Measurements from ENCODE around the gene NMT2. TPM values are rescaled to one million over a fixed set of nuclear protein-coding genes. Genes with fewer than 3 reads are reported as not detected.

NMT2 gene
- polyA plus RNA-seq, 3 donors: 0.35 to 1.1 (median 0.36) TPM

GRCh38 chr10:15121707-15122106 is 46.8 kb downstream of the NMT2 start:
- Mint-ChIP-seq H3K4me1 (peaks cover 3% of the 10 kb centered on the region), H3K27me3 (ENCODE audit: low read depth in 3 of 3) (peaks cover 0 to 4% (median 0%) of the 10 kb centered on the region in 3 donors), H3K9me3 (peaks cover 0 to 2% (median 0%) of the 10 kb centered on the region in 7 donors), H3K27ac (no peak overlapping the region), H3K4me3 (no peak overlapping the region), H3K36me3 (peaks cover 0 to 16% of the 10 kb centered on the region in 2 donors)
- H3K4me2 ChIP-seq (replicated peaks; ENCODE audit: extremely low read depth, low read length, poor library complexity, severe bottlenecking): no peak overlapping the region
- intact Hi-C loops (cut with micrococcal nuclease): no loop called here
- H3K4me1 ChIP-seq (ENCODE audit: control insufficient read depth in 1 of 2, insufficient read depth in 2 of 2, low read length in 2 of 2): peaks cover 0 to 4% of the 10 kb centered on the region in 2 donors
- H3K9ac ChIP-seq (ENCODE audit: insufficient read depth, low read length, poor library complexity, severe bottlenecking): no peak overlapping the region
- no peak overlapping the region for H3K27ac ChIP-seq (ENCODE audit: low read depth in 1 of 2, low read length in 2 of 2)
- no peak for DNase-seq
- no peak overlapping the region for H3K4me3 ChIP-seq (replicated peaks in 1 of 3; ENCODE audit: low read depth in 2 of 3, low read length in 3 of 3)
- TF ChIP-seq CTCF (IDR thresholded peaks at IDR 0.05): no peak
- WGBS (ENCODE audit: insufficient coverage): no CpG with 5 or more reads among the region's 1 CpG
- H3K9me3 ChIP-seq (replicated peaks in 1 of 2; ENCODE audit: control insufficient read depth in 1 of 2, insufficient read depth in 1 of 2, low read length in 2 of 2): no peaks in the 10 kb centered on the region
- H3K79me2 ChIP-seq (ENCODE audit: insufficient read depth, low read length): no peaks in the 10 kb centered on the region
- no peaks in the 10 kb centered on the region for H3K27me3 ChIP-seq (ENCODE audit: control insufficient read depth in 2 of 2, insufficient read depth in 2 of 2, low read length in 2 of 2)
- H4K20me1 ChIP-seq (ENCODE audit: insufficient read depth, low read length): no peaks in the 10 kb centered on the region
- H3K36me3 ChIP-seq (replicated peaks in 1 of 2; ENCODE audit: control insufficient read depth in 1 of 2, insufficient read depth in 2 of 2, low read length in 2 of 2): no peaks in the 10 kb centered on the region
- no peak overlapping the region for H2AFZ ChIP-seq (ENCODE audit: insufficient read depth, low read depth, low read length, poor library complexity, severe bottlenecking)

- TF ChIP-seq CTCF (IDR thresholded peaks at IDR 0.05): no peak
Measured at GRCh38 chr10:15120523-15120922, 48.0 kb downstream of the NMT2 start.

More at GRCh38 chr10:15120523-15120922, 48.0 kb downstream of the NMT2 start:
- no peaks in the 10 kb centered on the region for H3K27me3 ChIP-seq (ENCODE audit: control insufficient read depth in 2 of 2, insufficient read depth in 2 of 2, low read length in 2 of 2)
- no peaks in the 10 kb centered on the region for H3K36me3 ChIP-seq (replicated peaks in 1 of 2; ENCODE audit: control insufficient read depth in 1 of 2, insufficient read depth in 2 of 2, low read length in 2 of 2)
- peaks cover 0 to 4% of the 10 kb centered on the region in 2 donors for H3K4me1 ChIP-seq (ENCODE audit: control insufficient read depth in 1 of 2, insufficient read depth in 2 of 2, low read length in 2 of 2)
- no peak overlapping the region for H3K27ac ChIP-seq (ENCODE audit: low read depth in 1 of 2, low read length in 2 of 2)
- 83% methylated on average over 1 of the region's 5 CpGs for WGBS (ENCODE audit: insufficient coverage)
- Mint-ChIP-seq H3K27ac (no peak overlapping the region), H3K9me3 (peaks cover 0 to 3% (median 0%) of the 10 kb centered on the region in 7 donors), H3K4me3 (no peak overlapping the region), H3K27me3 (ENCODE audit: low read depth in 3 of 3) (no peaks in the 10 kb centered on the region), H3K36me3 (peaks cover under 1 to 14% of the 10 kb centered on the region in 2 donors), H3K4me1 (peaks cover 3% of the 10 kb centered on the region)
- no peaks in the 10 kb centered on the region for H3K9me3 ChIP-seq (replicated peaks in 1 of 2; ENCODE audit: control insufficient read depth in 1 of 2, insufficient read depth in 1 of 2, low read length in 2 of 2)
- no peak overlapping the region for H3K4me3 ChIP-seq (replicated peaks in 1 of 3; ENCODE audit: low read depth in 2 of 3, low read length in 3 of 3)
- intact Hi-C loops (cut with micrococcal nuclease): no loop called here
- no peak overlapping the region for H2AFZ ChIP-seq (ENCODE audit: insufficient read depth, low read depth, low read length, poor library complexity, severe bottlenecking)
- no peak overlapping the region for H3K9ac ChIP-seq (ENCODE audit: insufficient read depth, low read length, poor library complexity, severe bottlenecking)
- H3K79me2 ChIP-seq (ENCODE audit: insufficient read depth, low read length): no peaks in the 10 kb centered on the region
- no peak for DNase-seq
- no peaks in the 10 kb centered on the region for H4K20me1 ChIP-seq (ENCODE audit: insufficient read depth, low read length)
- H3K4me2 ChIP-seq (replicated peaks; ENCODE audit: extremely low read depth, low read length, poor library complexity, severe bottlenecking): no peak overlapping the region
